ENCODE data around the gene CD9. TPM values are rescaled to one million over a fixed set of nuclear protein-coding genes. Genes with fewer than 3 reads are reported as not detected.

CD9 gene
- total and polyA plus RNA-seq, 8 donors = 25.1 to 108 (median 33.8) TPM

- 85 to 91% methylated on average over 13 of the region's 13 CpGs for WGBS, 2 donors
- no peak for ATAC-seq
- TF ChIP-seq, protein P1, sequence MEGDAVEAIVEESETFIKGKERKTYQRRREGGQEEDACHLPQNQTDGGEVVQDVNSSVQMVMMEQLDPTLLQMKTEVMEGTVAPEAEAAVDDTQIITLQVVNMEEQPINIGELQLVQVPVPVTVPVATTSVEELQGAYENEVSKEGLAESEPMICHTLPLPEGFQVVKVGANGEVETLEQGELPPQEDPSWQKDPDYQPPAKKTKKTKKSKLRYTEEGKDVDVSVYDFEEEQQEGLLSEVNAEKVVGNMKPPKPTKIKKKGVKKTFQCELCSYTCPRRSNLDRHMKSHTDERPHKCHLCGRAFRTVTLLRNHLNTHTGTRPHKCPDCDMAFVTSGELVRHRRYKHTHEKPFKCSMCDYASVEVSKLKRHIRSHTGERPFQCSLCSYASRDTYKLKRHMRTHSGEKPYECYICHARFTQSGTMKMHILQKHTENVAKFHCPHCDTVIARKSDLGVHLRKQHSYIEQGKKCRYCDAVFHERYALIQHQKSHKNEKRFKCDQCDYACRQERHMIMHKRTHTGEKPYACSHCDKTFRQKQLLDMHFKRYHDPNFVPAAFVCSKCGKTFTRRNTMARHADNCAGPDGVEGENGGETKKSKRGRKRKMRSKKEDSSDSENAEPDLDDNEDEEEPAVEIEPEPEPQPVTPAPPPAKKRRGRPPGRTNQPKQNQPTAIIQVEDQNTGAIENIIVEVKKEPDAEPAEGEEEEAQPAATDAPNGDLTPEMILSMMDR (IDR thresholded peaks at IDR 0.05) = no peak
These were observed 7.4 kb upstream of the CD9 start for GRCh38 chr12:6192604-6193380.

GRCh38 chr12:6193853-6194815 is 6.1 kb upstream of the CD9 start:
- DNase-seq = no peak
- peaks cover 0 to 6% (median 0%) of the 10 kb centered on the region in 3 donors for H3K4me1 ChIP-seq
- TF ChIP-seq, protein P1 (IDR thresholded peaks at IDR 0.05) = no peak
- H3K36me3 ChIP-seq = no peaks in the 10 kb centered on the region
- peak in 3 of 4 donors; percentile 21 to 51 (median 32) for ATAC-seq
- no peaks in the 10 kb centered on the region for H3K9me3 ChIP-seq
- no peak overlapping the region for H3K27ac ChIP-seq
- intact Hi-C loops (cut with DNase I) = loop anchor here in 2 of 3 donors (2.0 kb wide), 2 partner anchors 87 to 91 kb away; no protein-coding TSS in a partner anchor
- H3K4me3 ChIP-seq = no peak overlapping the region
- no peak for FAIRE-seq
- WGBS, 2 donors = 65 to 68% methylated on average over 19 of the region's 19 CpGs
- H3K27me3 ChIP-seq = no peaks in the 10 kb centered on the region

More at GRCh38 chr12:6192604-6193380, 7.4 kb upstream of the CD9 start:
- intact Hi-C loops (cut with DNase I) = no loop called here
- H3K27ac ChIP-seq = no peak overlapping the region
- no peaks in the 10 kb centered on the region for H3K9me3 ChIP-seq
- peaks cover 0 to 5% (median 0%) of the 10 kb centered on the region in 3 donors for H3K4me1 ChIP-seq
- FAIRE-seq = no peak
- no peak for DNase-seq
- H3K27me3 ChIP-seq = no peaks in the 10 kb centered on the region
- no peaks in the 10 kb centered on the region for H3K36me3 ChIP-seq
- H3K4me3 ChIP-seq = no peak overlapping the region

DNA sequence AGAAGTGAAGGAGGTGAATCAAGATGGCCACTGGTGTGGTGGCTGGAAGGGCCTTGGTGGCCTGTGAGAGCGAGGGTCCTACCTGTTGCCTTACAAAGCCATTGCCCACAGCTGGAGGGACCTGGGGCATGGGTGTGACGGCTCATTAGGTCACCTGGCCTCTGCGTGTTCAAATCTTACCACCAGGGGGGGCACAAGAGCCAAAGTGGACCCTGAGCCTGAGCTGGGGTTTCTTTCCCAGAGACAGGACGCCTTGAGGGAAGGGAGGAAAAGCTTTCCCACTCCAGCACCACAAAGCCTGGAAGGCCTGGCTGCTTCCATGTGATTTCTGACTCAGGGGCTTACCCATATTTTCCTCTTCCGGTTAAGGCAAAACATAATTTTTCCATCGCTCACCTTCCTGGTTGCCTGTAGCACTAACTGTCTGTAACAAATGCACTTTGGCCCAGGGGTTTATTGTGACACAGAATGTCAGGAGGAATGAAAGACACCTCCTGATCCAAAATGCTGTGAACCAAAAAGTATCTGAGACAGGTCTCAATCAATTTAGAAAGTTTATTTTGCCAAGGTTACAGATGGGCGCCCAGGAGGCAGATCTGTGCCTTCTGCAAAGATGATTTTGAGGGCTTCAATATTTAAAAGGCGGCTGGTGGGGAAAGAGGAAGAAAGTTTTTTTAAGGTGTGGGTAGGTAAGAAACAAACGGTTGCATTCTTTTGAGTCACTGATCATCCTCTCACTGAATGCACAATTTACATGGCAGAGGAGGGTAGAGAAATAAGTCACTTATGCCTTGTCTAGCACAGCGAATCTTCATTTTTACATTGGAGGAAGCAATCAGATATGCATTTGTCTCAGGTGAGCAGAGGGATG is 4.3 kb upstream of the CD9 start:
- H3K27me3 ChIP-seq = no peaks in the 10 kb centered on the region
- DNase-seq (peak; percentile 80 to 93 (median 90)), ATAC-seq (peak; percentile 77 to 90 (median 84)), FAIRE-seq (no peak)
- H3K27ac ChIP-seq = peak overlapping the region in 3 of 4 donors; percentile 9 to 59 (median 58)
- H3K4me3 ChIP-seq = no peak overlapping the region
- 35 to 38% methylated on average over 10 of the region's 10 CpGs for WGBS, 2 donors
- intact Hi-C loops (cut with DNase I) = loop anchor here in 2 of 3 donors (2.0 kb wide), 2 partner anchors 85 to 89 kb away; no protein-coding TSS in a partner anchor
- H3K36me3 ChIP-seq = no peaks in the 10 kb centered on the region
- no peaks in the 10 kb centered on the region for H3K9me3 ChIP-seq
- TF ChIP-seq, protein P1 (IDR thresholded peaks at IDR 0.05) = peak; percentile 89 to 93 (median 90)
- peaks cover 0 to 10% (median 4%) of the 10 kb centered on the region in 3 donors for H3K4me1 ChIP-seq

- Histone ChIP-seq H3K27ac (no peak overlapping the region), H3K4me1 (peaks cover 0 to 24% (median 4%) of the 10 kb centered on the region in 3 donors), H3K36me3 (no peaks in the 10 kb centered on the region), H3K27me3 (no peaks in the 10 kb centered on the region), H3K4me3 (no peak overlapping the region), H3K9me3 (no peaks in the 10 kb centered on the region)
- 78 to 80% methylated on average over 7 of the region's 7 CpGs for WGBS, 2 donors
- DNase-seq (no peak), FAIRE-seq (no peak), ATAC-seq (no peak)
- intact Hi-C loops (cut with DNase I) = no loop called here
- TF ChIP-seq, protein P1 (IDR thresholded peaks at IDR 0.05) = no peak
These were observed 2.1 kb upstream of the CD9 start for GRCh38 chr12:6198051-6198450.

Data from pancreas (tissue), 10 donors.